Tongue (tissue), 2 donors: ENCODE measurements around the gene OR6P1. TPM values are rescaled to one million over a fixed set of nuclear protein-coding genes. Genes with fewer than 3 reads are reported as not detected.

Experiments
- DNase-seq: peaks from one replicate; pipeline ENCODE4 v3.0.0-alpha.2; 2015
- total RNA-seq: library from RNA; depleted of rRNA; stranded (reverse); fragments of >200 nt; gene quantifications from one replicate; pipeline ENCODE4 v1.2.3, GENCODE V29; 2014

Gene OR6P1
- total RNA-seq, 1 donor from 2014 or later: not detected

GRCh38 chr1:158516966-158517365 lies 53.4 kb downstream of the OR6P1 start:
- no peak for DNase-seq

Other genes with a start within 250 kb of the OR6P1 start
- gene CD1B, start 239.0 kb downstream of the OR6P1 start, total RNA-seq: not detected
- not detected for gene CD1E, start 216.7 kb downstream of the OR6P1 start, total RNA-seq
- gene OR10T2, start 171.1 kb downstream of the OR6P1 start, total RNA-seq: not detected
- gene OR10K2, start 144.3 kb downstream of the OR6P1 start, total RNA-seq: not detected
- gene OR10K1, start 108.7 kb downstream of the OR6P1 start, total RNA-seq: not detected
- not detected for gene OR10R2, start 98.4 kb downstream of the OR6P1 start, total RNA-seq
- not detected for gene OR6Y1, start 16.2 kb downstream of the OR6P1 start, total RNA-seq
- not detected for gene OR10X1, start 9.3 kb upstream of the OR6P1 start, total RNA-seq
- not detected for gene OR10Z1, start 34.7 kb upstream of the OR6P1 start, total RNA-seq
- 7.1 TPM for gene SPTA1, start 116.1 kb upstream of the OR6P1 start, total RNA-seq
- not detected for gene OR6K2, start 130.1 kb upstream of the OR6P1 start, total RNA-seq
- gene OR6K3, start 150.1 kb upstream of the OR6P1 start, total RNA-seq: not detected
- gene OR6K6, start 184.1 kb upstream of the OR6P1 start, total RNA-seq: not detected
- gene OR6N1, start 201.6 kb upstream of the OR6P1 start, total RNA-seq: not detected
- not detected for gene OR6N2, start 210.6 kb upstream of the OR6P1 start, total RNA-seq